HG03095 (cell line): ENCODE measurements around the gene CCSER2.
"Not testable (repeated sequence)": the region's sequence is repeated elsewhere in the genome, so short reads cannot be mapped to it uniquely, and the experiment has no call there.

ENCODE experiments used
- ATAC-seq: cut with Tn5 transposase; IDR thresholded peaks from one replicate; pipeline ENCODE4 v1.9.1; 2021; ENCODE audit warnings: moderate library complexity; ENCODE audit not compliant: unreplicated experiment

The CCSER2 gene

GRCh38 chr10:84342584-84342983 is 14.2 kb downstream of the CCSER2 start:
- ATAC-seq, result no peak

- no peak for ATAC-seq
Measured at GRCh38 chr10:84343831-84344230, 15.4 kb downstream of the CCSER2 start.

GRCh38 chr10:84344526-84344925 is 16.1 kb downstream of the CCSER2 start:
- no peak for ATAC-seq

GRCh38 chr10:84347575-84348002 is 19.2 kb downstream of the CCSER2 start:
- ATAC-seq, result not testable (repeated sequence)

- no peak for ATAC-seq
Measured at GRCh38 chr10:84348447-84348846, 20.1 kb downstream of the CCSER2 start.

GRCh38 chr10:84348860-84349259 is 20.5 kb downstream of the CCSER2 start:
- ATAC-seq, result no peak

GRCh38 chr10:84352251-84352842 is 24.0 kb downstream of the CCSER2 start:
- peak; percentile 96 for ATAC-seq

- ATAC-seq, result no peak
Measured at GRCh38 chr10:84353052-84353803, 24.8 kb downstream of the CCSER2 start.

- ATAC-seq, result no peak
Measured at GRCh38 chr10:84354623-84355022, 26.2 kb downstream of the CCSER2 start.

- no peak for ATAC-seq
Measured at GRCh38 chr10:84355106-84355505, 26.7 kb downstream of the CCSER2 start.

GRCh38 chr10:84356928-84357327 is 28.5 kb downstream of the CCSER2 start:
- no peak for ATAC-seq

- ATAC-seq, result no peak
Measured at GRCh38 chr10:84358743-84359142, 30.4 kb downstream of the CCSER2 start.

GRCh38 chr10:84360637-84361365 is 32.4 kb downstream of the CCSER2 start:
- ATAC-seq, result no peak

GRCh38 chr10:84365335-84365881 is 37.0 kb downstream of the CCSER2 start:
- no peak for ATAC-seq

GRCh38 chr10:84366041-84366440 is 37.7 kb downstream of the CCSER2 start:
- ATAC-seq, result no peak

- no peak for ATAC-seq
Measured at GRCh38 chr10:84367256-84367655, 38.9 kb downstream of the CCSER2 start.

- ATAC-seq, result no peak
Measured at GRCh38 chr10:84368828-84369227, 40.4 kb downstream of the CCSER2 start.

- no peak for ATAC-seq
Measured at GRCh38 chr10:84370283-84370682, 41.9 kb downstream of the CCSER2 start.

GRCh38 chr10:84371944-84372343 is 43.6 kb downstream of the CCSER2 start:
- ATAC-seq, result no peak

GRCh38 chr10:84373000-84373399 is 44.6 kb downstream of the CCSER2 start:
- no peak for ATAC-seq

GRCh38 chr10:84374455-84374854 is 46.1 kb downstream of the CCSER2 start:
- ATAC-seq, result no peak

- ATAC-seq, result peak; percentile 61
Measured at GRCh38 chr10:84375011-84375410, 46.6 kb downstream of the CCSER2 start.
